GM12873 (cell line): ENCODE measurements around the gene HRAS.

Experiments used
- CTCF ChIP-seq: IDR thresholded peaks from 2 replicates; pipeline ENCODE4 v1.5.1; 2012; ENCODE audit warnings: low read depth, mild to moderate bottlenecking, moderate library complexity, low read length, control low read depth; ENCODE audit not compliant: insufficient read depth; ENCODE audit errors: missing control alignments

Gene HRAS

GRCh38 chr11:553988-554340 lies 18.6 kb upstream of the HRAS start:
- TF ChIP-seq CTCF = no peak

- no peak for TF ChIP-seq CTCF
These were observed 18.0 kb upstream of the HRAS start for GRCh38 chr11:553083-553987.

GRCh38 chr11:551596-551995 lies 16.2 kb upstream of the HRAS start:
- TF ChIP-seq CTCF = no peak

- no peak for TF ChIP-seq CTCF
These were observed 15.8 kb upstream of the HRAS start for GRCh38 chr11:551131-551530.

- TF ChIP-seq CTCF = no peak
These were observed 15.3 kb upstream of the HRAS start for GRCh38 chr11:550746-551085.

- no peak for TF ChIP-seq CTCF
These were observed 14.8 kb upstream of the HRAS start for GRCh38 chr11:550021-550745.
